GM21447 (cell line): ENCODE data around the gene ITGB2.

Experiments
- ATAC-seq: cut with Tn5 transposase; IDR thresholded peaks from one replicate; pipeline ENCODE4 v1.9.1; 2021; ENCODE audit not compliant: unreplicated experiment

ITGB2 gene

GRCh38 chr21:44955798-44956175 is 35.1 kb upstream of the ITGB2 start:
- ATAC-seq: no peak

DNA sequence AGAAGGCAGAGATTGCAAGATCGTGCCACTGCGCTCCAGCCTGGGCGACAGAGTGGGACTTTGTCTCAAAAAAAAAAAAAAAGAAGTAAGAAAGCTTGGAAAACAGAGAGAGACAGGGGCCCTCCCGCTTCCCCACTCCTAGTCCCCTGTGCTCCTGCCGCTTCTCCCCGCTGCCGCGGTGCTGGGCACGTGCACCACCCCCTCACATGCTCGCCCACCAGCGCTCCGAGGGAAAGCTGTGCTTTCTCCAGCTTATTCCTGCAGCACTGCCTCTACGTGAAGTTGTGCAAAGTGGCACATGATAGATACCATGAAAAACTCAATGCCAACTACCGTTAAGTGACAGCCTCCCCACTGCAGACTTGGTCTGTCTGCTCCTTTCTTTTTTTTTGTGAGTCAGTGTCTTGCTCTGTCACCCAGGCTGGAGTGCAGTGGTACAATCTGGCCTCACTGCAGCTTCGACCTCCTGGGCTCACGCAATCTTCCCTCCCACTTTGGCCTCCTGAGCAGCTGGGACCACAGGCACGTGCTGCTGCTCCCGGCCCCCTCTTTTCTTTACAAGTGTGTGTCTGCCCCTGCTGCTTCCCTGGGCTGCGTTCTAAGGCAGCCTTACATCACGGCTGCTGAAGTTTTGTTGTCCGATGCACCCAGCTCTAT is 34.6 kb upstream of the ITGB2 start:
- no peak for ATAC-seq

DNA sequence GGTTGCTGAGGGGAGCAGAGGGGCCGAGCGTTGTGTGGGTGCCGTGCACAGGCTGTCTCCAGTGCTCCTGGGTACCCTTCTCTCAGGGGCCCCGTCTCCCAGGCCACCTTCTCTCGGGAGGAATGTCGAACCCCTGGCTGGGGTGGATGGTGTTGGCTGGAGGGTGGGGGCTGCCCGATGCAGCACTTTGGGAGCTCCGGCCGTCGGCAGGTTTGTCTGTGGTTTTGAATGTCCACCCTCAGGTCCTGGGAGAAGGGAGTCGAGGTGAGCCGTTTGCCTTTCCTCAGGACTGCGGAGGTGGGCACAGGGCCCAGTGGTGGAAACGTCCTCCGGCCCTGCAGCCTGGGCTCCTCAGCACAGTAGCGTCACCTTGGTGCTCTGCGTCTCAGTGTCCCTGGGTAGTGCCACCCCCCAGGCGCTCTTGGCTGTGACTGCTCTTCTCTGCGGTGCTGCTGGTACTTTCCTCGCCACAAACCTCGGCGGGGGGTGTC is 33.6 kb upstream of the ITGB2 start:
- no peak for ATAC-seq

DNA sequence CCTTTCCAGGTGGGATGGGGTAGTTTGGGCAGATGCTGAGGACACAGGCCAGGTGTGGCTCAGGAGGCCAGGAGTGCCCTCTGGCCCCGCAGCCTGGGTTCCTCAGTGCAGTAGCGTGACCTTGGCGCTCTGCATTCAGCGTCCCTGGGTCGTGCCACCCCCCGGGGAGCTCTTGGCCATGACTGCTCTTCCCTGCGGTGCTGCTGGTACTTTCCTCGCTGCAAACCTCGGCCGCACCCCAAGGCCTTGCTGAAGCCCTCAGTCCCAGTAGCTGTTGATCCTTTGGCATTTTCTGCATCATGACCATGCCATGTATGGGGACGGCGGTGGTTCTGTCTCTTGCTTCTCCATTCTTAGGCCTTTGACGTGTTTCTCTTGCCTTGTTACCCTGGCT is 32.9 kb upstream of the ITGB2 start:
- ATAC-seq: no peak

GRCh38 chr21:44952929-44953627 is 32.4 kb upstream of the ITGB2 start:
- ATAC-seq: no peak

DNA sequence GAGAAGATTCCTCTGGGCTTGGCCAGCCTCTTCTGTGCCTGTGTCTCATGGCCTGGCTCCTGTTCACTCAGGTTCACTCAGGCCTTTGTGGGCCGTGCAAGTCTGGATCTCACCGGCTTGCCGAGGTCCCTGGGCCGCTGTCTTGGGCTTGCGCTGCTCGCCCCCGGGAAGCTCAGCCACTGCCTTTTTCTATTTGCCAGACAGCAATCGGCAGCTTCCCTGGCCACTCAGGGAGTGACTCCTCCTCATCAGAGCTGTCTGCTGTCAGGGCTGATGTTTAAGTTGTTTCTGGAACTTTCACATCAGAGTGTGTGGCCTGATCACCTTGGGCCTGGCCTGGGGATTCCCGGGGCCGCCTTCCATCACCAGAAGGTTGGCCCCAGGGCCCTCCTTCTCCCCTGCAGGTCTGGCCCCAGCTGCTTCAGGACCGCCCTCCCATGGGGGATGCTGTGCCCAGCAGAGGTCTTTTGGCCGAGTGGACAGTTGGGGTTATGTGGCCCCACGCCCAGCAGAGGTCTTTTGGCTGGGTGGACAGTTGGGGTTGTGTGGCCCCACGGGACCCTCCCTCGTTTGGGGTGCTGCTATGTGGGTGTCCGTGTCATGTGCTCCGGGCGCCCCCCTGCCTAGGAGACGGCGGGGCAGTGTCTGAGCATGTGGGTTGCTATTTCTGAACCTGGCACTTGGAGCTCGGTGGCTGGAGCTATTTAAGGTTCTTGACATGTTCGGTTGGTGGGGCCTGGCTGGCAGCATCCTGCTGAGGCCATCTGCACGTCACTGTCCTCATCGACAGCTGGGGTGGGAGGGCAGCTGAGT is 31.6 kb upstream of the ITGB2 start:
- ATAC-seq: no peak

DNA sequence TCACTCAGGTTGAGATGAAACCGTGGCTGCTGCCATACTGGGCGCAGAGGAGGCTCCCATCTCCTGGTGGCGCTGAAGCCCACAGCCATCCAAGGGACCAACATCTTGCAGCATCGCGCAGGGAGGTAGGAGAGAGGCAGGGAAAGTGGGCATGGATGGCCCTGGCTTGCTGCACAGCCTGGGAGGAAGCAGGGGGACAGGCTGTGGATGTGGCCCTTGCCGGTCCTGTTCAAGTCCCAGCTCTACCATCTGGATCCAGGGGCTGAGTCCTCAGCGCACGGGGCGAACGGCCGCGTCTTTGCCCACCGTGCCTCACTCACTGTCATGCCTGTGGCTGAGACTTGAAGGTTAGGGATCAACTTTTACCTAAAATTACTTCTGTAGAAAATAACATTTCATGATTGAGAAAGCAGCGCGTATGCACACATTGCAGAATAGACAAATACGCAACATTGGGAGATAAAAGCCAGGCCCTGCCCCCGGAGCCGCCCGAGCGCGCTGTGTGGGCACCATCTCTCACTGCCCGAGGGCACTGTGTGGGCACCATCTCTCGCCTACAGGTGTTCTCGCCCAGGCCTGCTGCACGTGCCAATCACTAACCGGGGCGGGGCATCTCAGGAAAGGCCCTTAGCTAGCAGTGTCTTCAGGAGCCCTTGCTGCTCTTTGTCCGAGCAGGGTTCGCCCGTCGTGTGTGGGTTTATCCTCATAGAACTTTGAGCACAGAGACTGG is 30.7 kb upstream of the ITGB2 start:
- no peak for ATAC-seq

DNA sequence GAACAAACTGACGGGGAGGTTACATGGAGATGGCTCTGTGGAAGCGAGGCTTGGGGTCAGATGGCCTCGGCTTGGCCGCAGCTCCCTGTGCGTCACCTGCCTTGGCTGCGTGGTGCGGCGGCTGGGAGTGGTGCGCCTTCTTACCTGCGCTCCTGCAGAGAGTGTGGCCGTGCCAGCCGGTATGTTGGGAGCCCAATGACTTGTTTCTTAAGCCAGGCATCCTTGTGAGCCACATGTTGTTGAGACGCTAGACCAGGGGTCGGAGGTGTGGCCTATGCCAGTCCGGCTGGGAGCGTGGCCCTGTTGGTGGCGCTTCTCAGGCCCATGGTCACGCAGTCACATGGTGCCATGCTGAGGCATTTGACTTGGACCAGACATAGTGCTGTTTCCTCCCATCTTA is 29.7 kb upstream of the ITGB2 start:
- no peak for ATAC-seq

DNA sequence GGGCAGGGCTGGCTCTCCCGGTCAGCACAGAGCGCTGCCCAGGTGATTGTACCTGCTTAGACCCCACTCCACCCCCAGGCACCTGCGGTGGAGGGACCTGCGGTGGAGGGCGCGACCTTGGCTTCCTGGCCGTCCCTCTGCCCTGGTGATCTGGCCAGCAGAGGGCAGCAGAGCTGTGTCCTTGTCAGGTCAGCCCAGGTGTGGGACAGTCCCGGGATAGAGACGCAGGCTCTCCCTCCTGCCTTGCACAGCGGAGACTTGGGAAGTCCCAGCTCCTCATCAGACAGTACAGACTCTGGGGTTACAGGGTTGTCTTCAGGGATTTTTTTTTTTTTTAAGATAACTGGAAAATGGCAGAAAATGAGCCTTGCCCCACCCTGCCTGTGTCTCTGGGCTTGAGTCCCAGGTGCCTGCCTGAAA is 29.1 kb upstream of the ITGB2 start:
- no peak for ATAC-seq

GRCh38 chr21:44949161-44949778 is 28.6 kb upstream of the ITGB2 start:
- no peak for ATAC-seq

GRCh38 chr21:44948426-44949120 is 27.9 kb upstream of the ITGB2 start:
- no peak for ATAC-seq

DNA sequence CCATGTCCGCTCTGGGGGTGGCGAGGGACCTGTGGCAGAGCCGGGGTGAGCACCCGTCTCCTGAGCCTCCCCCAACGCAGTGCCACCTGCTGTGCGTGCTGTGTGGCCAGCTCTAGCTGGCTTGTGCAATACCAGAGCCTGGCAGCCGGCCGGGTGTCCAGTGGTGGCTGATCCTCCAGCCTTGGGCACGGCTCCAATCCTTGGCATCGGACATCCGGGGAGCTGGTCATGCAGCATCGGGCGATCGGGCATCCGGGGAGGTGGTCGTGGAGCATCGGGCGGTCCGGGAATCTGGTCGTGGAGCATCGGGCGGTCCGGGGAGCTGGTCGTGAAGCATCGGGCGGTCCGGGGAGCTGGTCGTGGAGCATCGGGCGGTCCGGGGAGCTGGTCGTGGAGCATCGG is 27.2 kb upstream of the ITGB2 start:
- ATAC-seq: no peak

DNA sequence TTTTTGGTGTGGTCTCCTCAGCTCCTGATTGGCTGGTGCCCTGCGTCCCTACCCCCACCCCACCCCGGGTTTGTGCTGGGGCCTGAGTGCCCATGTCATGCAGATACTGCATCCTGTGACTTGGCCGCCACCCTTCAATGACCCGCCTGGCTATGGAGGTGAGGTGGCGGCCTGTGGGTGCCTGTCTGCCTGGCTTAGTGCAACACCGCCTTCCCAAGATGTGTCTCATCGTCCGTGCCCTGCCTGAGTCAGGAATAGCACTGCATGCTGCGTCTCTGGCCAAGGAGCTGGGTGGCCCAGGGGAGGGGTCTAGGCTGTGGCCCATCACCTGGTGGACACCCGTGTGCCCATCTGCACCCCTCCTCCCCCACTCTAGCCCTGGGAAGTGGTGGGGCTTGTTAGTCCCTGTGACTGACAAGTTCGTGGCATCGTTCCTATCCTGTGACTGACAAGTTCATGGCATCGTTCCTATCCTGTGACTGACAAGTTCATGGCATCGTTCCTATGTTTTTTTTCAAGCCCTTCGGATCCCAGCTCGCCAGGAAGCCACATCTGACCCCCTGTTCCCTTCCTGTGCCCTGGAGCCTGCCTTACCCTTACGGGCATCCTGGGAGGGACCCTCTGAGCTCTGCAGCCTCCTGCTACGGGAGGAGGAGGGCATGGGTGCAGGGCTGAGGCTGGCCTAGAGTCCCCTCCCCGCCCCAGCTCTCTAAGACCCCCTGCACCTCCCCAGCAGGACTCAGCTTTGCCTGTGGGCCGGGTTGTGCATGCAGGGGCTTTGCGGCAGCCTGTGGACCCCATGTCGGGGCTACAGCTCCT is 26.6 kb upstream of the ITGB2 start:
- ATAC-seq: no peak

DNA sequence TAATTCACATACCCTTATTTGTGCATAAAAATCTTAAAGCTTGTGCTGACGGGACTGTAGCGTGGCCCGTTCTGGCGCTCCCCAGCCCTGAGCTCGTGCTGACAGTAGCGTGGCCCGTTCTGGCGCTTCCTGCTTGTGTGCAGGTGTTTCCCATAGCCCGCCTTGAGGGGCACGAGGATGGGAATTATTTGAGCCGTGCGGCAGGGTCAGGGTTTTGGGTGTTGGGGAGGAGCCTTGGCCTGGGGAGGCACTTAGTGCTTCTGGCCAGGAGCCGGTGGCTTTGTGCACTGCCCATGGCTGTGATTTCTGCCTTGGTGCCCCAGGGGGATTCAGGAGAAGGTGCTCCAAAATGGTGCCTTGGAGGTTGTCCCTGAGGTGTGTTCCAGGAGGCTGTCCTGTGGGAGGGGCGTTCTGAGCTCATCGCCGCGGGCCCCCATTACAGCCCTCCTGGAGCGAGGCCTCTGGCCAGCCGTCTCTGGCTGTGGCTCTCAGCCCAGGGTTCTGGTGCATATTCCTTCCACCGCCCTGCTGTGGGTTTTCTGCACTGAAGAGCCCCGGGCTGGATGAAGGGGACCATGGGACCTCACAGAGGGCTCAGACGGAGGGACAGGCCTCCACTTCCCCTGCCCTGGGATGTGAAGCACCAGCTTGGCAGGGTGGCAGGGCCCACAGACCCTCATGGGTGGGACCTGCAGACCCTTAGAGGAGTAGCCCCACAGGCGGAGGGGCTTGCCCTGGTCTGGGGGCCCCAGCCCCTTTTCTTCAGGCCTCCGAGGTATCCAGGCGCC is 25.7 kb upstream of the ITGB2 start:
- no peak for ATAC-seq

- ATAC-seq: no peak
Measured at GRCh38 chr21:44944596-44944995, 23.9 kb upstream of the ITGB2 start.

- ATAC-seq: no peak
Measured at GRCh38 chr21:44943686-44944550, 23.2 kb upstream of the ITGB2 start.

GRCh38 chr21:44943005-44943685 is 22.4 kb upstream of the ITGB2 start:
- no peak for ATAC-seq
